Amniotic stem cell (primary cell): ENCODE data around the gene ZSWIM8.

Experiments
- DNase-seq: peaks from one replicate; lab custom pipeline; 2025; lab: John Stamatoyannopoulos, UW

Gene ZSWIM8

DNA sequence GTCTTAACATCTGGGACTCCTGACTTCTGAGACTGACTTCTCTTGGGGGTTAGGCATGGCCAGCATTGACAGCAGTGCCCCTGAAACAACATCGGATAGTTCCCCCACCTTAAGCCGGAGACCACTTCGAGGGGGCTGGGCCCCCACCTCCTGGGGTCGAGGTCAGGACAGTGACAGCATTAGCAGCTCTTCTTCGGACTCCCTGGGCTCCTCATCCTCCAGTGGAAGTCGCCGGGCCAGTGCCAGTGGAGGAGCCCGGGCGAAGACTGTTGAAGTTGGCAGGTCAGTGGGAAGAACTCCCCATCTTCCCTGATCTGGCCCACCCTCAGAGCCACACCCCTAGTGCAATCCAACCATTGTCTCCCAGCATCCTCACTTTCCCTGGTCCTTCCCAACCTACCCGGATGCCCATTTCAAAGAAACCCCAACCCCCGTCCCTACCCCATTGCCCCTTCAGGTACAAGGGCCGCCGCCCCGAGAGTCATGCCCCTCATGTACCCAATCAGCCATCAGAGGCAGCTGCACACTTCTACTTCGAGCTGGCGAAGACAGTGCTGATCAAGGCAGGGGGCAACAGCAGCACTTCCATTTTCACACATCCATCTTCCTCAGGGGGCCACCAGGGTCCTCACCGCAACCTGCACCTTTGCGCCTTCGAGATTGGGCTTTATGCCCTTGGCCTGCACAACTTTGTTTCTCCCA is 12.1 kb downstream of the ZSWIM8 start:
- no peak for DNase-seq

DNA sequence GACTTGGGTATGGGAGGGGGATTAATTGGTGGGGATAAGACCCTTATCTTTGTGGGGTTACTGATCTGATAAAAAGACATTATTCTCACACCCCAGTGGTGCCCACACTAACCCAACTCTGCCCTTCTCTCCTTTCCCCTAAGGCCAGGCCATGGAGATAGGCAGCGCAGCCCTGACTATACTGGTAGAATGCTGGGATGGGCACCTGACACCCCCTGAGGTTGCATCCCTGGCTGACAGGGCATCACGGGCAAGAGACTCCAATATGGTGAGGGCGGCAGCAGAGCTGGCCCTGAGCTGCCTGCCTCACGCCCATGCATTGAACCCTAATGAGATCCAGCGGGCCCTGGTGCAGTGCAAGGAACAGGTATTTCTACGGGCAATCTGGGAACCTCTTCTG is 12.7 kb downstream of the ZSWIM8 start:
- DNase-seq, result no peak

DNA sequence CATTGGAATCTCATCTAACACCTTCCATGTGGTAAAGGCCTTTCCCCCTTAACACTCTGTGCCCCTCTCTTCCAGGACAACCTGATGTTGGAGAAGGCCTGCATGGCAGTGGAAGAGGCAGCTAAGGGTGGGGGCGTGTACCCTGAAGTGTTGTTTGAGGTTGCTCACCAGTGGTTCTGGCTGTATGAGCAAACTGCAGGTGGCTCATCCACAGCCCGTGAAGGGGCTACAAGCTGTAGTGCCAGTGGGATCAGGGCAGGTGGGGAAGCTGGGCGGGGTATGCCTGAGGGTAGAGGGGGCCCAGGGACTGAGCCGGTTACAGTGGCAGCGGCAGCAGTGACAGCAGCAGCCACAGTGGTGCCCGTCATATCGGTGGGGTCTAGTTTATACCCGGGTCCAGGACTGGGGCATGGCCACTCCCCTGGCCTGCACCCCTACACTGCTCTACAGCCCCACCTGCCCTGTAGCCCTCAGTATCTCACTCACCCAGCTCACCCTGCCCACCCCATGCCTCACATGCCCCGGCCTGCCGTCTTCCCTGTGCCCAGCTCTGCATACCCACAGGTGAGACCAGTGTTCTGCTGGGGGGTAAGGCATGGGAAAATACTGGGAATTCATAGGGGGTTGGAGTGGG is 13.6 kb downstream of the ZSWIM8 start:
- DNase-seq, result no peak

DNA sequence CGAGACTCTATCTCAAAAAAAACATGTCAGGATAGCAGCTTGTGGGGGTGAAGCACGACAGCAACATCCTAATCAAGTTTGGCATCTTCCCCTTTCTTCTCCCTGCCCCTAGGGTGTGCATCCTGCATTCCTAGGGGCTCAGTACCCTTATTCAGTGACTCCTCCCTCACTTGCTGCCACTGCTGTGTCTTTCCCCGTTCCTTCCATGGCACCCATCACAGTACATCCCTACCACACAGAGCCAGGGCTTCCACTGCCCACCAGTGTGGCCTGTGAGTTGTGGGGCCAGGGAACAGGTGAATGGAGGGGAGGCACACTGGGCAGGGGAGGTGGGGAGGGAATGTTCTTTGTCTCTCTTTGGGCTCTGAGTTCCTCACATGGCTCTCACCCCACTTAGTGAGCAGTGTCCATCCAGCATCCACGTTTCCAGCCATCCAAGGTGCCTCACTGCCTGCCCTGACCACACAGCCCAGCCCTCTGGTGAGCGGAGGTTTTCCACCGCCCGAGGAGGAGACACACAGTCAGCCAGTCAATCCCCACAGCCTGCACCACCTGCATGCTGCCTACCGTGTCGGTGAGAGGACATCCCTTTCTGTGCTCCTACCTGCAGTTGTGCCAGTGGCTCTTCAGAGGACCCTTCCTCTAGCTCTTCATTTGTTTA is 14.6 kb downstream of the ZSWIM8 start:
- DNase-seq, result no peak

DNA sequence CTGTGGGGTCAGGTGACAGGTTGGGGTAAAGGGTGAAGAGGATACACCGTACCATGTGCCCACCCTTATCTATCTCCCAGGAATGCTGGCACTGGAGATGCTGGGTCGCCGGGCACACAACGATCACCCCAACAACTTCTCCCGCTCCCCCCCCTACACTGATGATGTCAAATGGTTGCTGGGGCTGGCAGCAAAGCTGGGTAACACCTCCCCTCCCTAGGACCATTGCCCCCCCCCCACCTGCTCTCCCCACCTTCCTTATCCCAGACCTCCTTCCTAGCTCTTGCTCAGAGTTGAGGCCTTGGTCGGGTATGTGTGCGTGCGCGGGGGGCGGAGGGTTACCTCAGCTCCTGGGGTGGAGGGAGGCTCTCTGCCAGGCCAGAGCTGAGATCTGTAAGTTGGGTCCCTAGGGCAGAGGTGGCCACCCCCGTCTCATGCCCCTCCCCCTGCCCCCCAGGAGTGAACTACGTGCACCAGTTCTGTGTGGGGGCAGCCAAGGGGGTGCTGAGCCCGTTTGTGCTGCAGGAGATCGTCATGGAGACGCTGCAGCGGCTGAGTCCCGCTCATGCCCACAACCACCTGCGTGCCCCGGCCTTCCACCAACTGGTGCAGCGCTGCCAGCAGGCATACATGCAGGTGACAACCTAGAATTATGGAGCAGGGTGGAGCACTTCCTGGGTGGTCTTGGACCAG is 15.3 kb downstream of the ZSWIM8 start:
- no peak for DNase-seq

DNA sequence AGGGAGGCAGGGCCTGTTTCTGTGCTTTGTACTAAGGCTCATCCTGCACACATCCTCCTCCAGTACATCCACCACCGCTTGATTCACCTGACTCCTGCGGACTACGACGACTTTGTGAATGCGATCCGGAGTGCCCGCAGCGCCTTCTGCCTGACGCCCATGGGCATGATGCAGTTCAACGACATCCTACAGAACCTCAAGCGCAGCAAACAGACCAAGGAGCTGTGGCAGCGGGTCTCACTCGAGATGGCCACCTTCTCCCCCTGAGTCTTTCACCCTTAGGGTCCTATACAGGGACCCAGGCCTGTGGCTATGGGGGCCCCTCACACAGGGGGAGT is 15.8 kb downstream of the ZSWIM8 start:
- no peak for DNase-seq

DNA sequence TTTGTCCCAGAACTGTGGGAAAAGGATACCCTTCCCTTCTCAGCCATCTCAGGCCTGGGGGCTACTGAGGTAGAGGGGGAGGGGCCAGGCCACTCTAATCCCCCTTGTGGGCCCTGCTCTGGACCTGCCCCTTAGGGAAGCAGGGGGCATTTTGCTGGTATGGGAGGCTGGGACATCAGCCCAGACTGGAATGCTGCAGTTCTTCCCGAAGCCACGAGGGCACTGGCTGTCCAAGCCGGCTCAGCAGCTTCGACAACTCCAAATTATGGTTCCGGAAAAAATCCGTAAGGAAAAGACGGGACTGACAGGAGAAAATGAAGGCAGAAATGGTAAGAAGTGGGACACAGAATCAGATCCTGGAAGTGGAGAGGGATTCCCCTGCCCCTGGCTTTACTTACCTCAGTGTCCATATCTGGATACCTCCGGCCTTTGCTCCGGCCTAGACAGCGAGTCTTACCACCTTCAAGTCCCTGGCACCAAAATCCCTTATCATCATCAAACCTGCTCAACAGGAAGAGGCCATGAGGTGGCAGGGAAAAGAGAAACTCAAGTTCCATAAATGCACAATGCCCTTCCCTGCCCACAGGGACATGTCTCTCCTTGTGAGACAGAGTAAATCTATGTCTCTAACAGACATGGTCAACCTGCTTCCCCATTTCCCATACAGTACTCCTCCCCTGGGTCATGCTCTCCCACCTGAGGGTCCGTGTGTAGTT is 17.0 kb downstream of the ZSWIM8 start:
- DNase-seq, result no peak

DNA sequence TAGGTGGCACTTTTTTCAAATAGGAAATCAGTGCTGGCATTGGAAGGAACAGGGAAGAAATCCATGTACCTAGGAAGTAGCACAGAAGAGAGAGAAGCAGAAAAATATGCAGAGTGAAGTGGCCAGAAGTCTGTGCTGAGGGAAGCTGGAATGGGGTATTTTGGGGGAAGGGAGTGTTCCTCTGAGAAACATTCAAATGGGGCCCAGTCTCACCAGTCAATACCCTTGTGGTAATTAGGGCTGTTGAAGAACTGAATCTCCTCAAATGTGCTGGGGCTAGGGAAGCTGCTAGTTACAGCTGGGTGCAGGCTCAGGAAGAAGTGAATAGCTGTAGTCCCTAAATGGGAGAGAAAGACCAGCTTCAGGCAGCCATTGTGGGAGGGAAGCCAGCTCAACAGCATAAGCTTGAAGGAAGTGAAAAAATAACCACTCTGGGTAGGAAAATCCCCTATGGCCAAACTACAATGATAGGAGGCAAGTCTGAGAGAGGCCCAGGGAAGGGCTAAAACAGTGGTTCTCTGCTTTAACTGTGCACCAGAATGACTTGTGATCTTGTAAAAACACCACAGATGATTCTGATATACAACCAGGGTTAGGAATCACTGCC is 18.4 kb downstream of the ZSWIM8 start:
- no peak for DNase-seq

DNA sequence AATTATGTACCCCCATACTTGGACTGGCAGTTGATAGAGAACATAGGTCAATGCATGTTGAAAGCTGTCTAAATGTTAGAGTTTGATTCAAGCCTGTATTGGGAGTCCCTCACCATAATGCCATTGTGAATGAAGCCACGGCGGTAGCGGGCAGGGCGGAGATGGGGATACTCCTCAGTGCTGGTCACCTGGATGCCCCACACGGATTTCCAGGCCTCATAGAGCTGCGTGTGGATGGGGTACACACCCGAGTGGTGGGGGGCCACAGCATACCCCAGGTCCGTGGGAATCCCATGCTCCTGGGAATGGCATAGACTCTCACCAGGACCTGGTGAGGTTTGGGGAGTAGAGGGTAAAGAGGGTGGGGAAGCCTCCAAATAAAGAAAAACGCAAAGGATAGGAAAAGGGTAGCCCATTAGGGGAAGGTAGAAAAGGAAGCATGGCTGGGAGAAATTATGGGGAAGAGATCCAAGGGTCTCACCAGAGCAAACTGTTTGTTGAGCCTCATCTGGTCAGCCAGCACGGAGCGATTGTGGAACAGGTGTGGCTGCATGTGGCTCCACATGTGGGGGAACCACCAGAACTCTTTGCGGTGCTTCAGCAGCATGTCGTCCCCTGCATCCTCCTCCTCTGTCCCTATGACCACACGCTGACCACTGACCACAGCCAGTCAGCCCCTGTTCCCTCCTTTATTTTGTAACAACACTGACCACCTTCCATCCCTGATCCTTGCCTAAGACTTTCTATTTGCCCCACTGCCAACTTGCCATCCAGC is 21.0 kb downstream of the ZSWIM8 start:
- no peak for DNase-seq

DNA sequence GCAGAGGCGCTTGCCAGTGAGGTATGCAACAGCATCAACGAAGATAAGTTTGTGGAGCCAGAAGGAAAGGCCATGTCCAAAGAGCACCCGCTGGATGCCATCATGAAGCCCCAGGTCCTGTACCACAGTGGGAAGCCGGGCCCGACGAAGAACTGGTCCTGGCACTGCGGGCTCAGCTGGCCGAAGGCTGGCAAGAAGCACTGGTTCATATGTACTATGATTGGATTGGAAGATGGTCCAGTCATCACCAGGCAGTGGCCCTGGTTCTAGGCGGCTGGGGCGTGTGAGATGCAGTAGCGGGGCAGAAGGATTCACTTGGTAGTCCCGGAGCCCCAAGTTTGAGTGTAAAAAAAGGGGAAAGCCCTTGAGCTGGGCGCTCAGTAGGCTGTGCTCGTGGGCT is 22.1 kb downstream of the ZSWIM8 start:
- DNase-seq, result no peak

DNA sequence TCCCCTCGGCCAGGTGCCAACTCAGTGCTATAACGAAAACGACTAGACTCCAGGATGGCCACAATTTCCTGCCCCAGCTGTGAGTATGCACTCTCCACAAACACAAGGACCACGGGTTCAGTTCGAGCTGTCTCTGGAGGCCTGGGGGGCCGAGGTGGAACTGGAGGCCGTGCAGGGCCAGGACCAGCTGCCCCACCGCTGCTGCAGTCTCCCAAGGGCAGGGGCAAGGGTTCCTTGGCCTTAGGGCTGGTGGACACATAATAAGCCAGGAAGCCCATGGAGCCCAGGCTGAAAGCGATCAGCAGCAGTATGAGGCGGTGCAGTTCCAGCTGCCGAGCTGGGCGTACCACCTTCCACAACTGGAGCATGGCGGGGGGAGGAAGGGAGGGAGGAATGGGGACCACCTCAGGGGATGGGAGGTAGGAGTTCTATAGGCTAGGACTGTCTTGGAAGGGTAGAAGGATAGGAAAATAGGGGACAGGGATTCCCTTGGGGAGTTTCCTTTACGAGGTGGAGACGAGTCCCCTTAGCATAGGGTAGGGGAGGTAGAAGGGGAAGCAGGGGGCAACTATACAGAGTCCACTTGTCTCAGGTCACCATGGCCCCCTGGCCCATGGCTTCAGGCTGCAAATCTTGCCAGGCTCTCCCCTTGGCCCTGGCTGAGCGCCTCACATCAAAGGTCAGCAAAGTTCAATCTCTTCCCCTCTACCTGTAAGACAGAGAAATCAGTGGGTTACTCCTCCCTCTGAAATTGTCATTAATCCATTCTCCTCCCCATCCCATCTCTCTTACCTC is 22.8 kb downstream of the ZSWIM8 start:
- DNase-seq, result no peak

DNA sequence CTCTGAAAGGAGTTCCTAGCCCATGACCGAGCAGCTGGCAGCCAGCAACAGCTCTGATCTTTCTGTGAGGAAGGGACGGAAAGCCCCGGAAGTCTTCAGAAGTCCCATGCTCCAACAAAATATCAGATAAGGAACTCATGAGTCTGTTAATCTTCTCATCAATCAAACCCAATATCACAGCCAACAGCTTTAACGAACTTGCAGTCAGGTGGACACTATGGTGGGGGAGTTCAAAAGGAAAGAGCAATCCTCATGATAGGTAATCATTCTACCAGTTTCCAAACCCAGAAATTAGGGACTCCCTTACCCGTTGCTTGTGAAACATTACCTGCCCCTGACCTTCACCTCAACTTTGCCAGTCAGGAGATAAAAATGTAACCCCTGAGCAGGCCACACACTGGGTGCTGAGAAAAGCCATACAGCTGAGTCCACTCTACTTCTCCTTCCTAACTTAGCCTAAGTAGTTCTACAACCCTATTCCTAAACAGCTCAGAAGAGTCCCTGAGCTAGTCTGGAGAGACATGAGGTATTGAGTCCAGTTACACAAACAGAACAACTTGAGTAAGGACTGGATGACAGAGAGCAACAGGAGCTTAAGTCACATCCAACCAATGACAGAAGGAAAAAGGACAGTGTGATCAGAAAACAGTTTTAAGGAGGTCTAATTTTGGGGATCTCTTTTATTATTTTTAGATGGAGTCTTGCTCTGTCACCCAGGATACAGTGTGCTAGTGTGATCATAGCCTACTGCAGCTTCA is 23.8 kb downstream of the ZSWIM8 start:
- DNase-seq, result no peak

DNA sequence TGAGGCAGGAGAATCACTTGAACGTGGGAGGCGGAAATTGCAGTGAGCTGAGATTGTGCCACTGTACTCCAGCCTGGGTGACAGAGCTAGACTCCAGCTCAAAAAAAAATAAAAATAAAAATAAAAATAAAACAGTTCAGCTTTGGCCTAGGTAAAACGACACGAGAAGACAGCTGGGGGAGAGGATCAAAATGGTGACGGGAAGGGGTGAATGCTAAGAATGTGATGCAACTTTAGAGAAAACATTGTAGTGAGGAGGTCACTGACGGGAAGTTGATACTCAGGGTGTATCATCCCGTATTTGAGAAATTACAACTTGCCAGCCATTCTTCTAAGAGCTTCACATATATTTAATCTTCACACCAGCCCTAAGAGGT is 24.9 kb downstream of the ZSWIM8 start:
- DNase-seq, result no peak

DNA sequence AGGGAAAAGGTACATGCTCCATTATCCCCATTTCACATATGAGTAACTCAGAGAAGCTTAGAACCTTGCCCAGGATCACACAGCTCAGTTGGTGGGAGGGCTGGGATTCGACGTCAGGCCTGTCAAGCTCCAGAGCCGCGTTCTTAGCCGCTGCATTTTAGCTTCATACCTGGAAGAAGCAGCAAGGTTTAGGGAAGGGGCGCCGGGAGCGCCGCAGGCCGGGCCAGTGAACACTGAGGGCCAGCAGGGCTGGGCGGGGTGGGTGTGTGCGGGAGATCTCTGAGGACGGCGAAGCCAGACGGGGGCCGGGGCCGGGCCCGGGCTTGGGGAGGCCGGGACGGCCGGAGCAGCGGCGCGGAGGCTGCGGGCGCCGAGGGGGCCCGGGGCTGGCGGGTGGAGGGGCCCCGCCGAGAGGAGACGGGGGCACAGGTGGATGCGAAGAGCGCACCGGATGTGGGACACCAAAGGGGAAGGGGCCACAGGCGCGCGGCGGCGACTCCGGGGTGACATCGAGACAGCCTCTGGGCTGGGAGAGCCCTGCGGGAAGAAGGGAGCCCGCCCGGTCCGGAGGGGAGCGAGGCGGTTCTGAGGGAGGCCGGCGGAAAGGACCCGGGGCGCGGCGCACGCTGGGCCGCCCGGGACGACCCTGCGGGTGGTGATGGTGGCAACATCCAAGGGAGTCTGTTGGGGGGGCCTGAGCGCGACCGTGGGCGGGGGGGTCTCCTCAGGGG is 25.5 kb downstream of the ZSWIM8 start:
- no peak for DNase-seq

DNA sequence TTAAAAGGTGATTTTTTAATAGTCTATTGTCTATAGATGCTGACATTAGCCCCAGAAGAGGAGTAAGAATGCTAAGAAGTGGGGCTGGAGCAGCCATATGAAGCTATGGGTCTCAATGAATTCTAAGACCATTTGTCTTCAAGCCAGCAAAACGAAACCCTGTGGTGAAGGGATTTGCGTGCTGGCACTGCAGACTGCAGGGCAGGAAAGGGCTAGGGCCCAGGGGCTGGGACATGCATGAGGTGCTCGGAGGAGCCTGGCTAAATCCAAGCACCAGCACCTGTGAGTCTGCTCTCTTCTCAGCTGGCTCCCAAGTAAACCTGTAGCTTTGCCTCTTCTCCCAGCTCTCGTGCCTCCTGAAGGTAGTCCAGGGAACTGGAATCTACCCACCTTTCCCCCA is 27.3 kb downstream of the ZSWIM8 start:
- DNase-seq, result no peak

DNA sequence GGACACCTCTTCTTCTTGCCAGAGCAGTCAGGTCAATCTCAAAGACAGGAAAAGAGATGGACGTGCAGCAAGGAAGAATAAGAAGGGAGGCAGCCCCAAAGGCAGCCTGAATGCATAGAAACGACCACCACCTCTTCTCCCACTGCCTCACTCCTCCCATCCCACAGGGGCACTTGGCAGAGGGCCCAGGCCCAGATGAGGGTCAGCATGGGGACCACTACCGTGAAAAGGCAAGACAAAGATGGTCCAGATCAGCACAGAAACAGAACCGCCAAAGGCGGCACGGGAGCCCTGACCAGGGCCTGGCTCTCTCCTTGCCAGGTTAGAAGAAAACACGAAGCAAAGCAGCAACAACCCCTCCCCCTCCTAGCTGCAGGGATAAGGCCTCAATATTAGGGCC is 27.9 kb downstream of the ZSWIM8 start:
- no peak for DNase-seq

DNA sequence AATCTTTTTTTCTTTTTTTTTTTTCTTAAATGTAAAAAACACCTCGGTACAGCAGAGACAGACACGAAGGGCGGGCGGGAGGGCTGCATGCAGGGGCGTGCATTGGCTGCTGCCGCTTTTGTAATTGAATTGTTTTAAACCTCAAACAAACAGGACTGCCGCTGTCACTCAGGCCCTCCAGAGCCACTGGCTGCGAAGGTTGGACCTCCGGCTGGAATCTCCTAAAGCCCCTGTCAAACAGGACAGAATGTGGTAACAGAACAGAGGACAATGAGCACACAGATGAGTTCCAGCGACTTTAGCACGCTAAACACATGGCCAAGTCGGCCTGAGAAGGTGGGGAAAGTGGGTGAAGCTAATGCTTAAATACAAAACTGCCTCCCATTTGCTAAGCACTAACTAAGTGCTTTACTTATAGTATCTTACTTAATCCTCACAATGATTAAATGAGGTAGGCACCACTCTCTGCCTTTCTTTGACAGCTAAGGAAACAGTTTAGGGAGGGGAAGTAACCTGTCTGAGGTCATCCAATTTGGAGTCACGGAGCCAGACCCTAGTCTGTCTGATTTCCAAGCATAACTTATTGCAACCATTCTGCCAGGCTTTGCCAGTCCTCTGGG is 29.0 kb downstream of the ZSWIM8 start:
- DNase-seq, result no peak

DNA sequence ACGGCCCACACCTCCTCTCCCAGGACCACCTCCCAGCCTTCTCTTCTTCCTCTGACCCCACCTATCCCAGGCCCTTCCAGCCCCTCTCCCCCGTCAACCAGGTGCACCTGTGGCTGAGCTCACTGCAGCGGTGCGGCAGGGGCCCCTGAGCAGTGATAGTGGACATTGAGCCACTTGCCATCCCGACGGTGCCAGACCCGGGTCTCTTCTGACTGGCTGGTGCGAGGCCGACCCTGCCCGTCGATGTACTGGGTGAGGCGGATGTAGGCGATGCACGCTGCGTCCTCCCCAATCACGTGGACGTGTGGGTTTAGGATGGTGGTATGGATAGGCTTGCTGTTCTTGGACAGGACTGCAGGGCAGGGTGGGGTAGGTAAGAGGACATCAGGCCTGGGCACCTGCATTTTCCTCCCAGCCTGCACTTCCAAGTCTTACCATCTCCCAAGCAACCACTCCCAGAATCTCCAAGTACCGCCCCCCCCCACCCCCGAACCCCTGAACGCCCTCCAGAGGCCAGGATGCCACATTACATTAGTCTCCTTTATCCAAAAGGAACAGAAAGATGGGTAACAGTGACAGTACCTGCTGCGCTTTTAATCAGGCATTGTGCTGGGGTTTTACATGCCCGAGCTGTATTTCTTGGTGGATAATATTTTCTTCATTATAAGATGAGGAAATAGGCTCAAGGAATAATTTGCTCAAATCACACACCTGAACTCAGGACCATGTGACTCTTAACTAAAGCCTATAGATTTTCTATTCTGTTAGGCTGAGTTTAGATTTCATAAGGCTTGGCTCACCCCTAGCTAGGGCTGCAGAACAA is 29.7 kb downstream of the ZSWIM8 start:
- DNase-seq, result no peak
